GM13976 (cell line): ENCODE data around the gene RASAL2.

Experiments used
- DNase-seq: peaks from one replicate; pipeline ENCODE4 v3.0.0; 2012; ENCODE audit warnings: low spot score
- CTCF ChIP-seq: IDR thresholded peaks from 2 replicates; pipeline ENCODE4 v1.5.1; 2012; ENCODE audit warnings: borderline replicate concordance, mild to moderate bottlenecking; ENCODE audit not compliant: insufficient read depth; ENCODE audit errors: extremely low read depth, missing control alignments, control extremely low read depth
- in situ Hi-C: fragments of 300-500 bp; cut with MboI; formaldehyde crosslinking; loops from one replicate; pipeline ENCODE4 v1.12.0; 2022; ENCODE audit warnings: low sequenced_read_pairs, mixed read lengths, inconsistent platforms; ENCODE audit not compliant: unreplicated experiment

RASAL2 gene

DNA sequence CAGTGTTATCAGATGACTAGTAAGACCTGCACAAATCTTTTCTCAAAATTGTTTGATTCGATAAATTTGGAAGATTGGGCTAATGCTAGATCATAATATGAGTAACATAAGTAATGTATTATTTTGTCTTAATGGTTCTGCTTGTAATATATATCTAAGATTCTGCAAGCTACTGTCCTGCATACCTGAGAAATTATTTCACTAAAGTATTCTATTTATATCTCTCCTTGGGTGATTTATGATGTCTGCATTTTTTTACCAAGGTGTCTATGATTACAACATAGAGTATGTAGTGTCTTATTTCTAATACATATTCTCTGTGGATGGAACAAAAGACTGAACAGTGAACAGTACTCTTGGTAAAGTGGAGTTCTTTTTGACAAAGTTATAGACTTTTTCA is 236.2 kb downstream of the RASAL2 start:
- in situ Hi-C loops = no loop called here
- no peak for DNase-seq
- no peak for TF ChIP-seq CTCF

- in situ Hi-C loops = no loop called here
- TF ChIP-seq CTCF = no peak
- no peak for DNase-seq
These were observed 237.1 kb downstream of the RASAL2 start for GRCh38 chr1:178330848-178331497.

GRCh38 chr1:178335426-178335825 is 241.5 kb downstream of the RASAL2 start:
- no peak for DNase-seq

GRCh38 chr1:178337091-178337706 is 243.3 kb downstream of the RASAL2 start:
- in situ Hi-C loops = no loop called here
- DNase-seq = no peak
- TF ChIP-seq CTCF = no peak

More at GRCh38 chr1:178335426-178335825, 241.5 kb downstream of the RASAL2 start:
- in situ Hi-C loops = no loop called here
- no peak for TF ChIP-seq CTCF

- DNase-seq = no peak
- no peak for TF ChIP-seq CTCF
- in situ Hi-C loops = no loop called here
These were observed 245.9 kb downstream of the RASAL2 start for GRCh38 chr1:178339834-178340233.

DNA sequence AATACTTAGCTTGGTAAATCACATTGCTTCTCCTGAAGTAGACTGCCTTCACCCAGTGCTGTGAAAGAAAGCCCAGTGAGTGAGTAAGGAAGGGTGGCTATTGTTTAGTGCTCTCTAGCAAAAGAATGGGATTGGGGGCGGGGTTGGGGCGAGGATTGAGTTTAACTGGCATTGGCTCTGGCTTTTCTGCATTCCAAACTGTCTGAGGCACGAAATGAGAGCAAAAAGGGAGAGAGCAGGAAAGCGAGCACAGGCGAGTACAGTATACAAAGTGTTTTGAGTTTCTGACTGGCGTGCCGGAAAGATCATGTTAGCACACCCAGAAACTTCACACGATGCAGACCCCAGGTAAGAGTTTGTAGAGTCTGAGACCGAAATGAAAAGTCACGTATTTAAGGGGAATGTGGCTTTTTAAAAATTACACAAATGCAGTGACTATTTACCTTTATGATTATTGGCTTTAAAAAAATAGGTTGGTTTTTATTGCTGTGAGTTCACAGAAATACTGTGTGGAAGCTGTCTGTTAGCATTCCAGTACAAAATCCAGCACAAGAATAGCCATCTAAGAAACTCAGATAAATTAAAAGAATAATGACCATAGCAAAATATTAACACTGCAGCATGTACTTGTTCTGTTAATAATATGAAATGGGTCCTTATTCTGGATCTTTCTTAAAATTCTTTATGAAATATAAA is 247.5 kb downstream of the RASAL2 start:
- DNase-seq = no peak
- no peak for TF ChIP-seq CTCF
- in situ Hi-C loops = no loop called here
